GM12878 (cell line): ENCODE results near the gene DPF3. TPM values are rescaled to one million over a fixed set of nuclear protein-coding genes. Genes with fewer than 3 reads are reported as not detected.

ENCODE experiments used
- ATAC-seq: fragments of 200-7000 bp; cut with Tn5 transposase; 3 replicates; pipeline ENCODE4 v1.9.1; 2020; ENCODE audit warnings: mild to moderate bottlenecking, moderate library complexity
- BruUV-seq: library from RNA; stranded (reverse); fragments of 400-500 nt; replicated peaks from 2 replicates; lab custom pipeline; 2021; lab: Mats Ljungman, UMichigan
- CTCF ChIA-PET: fragments of 300-600 bp; sonication (Branson Sonifier 250); formaldehyde crosslinking; extraction: SDS; loops from one replicate; lab custom pipeline; 2021; ENCODE audit warnings: inconsistent platforms; lab: Yijun Ruan, JAX
- POLR2A ChIA-PET: fragments of 350-600 bp; formaldehyde crosslinking; extraction: SDS; loops from one replicate; lab custom pipeline; 2021; ENCODE audit warnings: inconsistent platforms; lab: Charles Lee
- RAD21 ChIA-PET: fragments of 300-600 bp; sonication (Branson Sonifier 250); formaldehyde crosslinking; loops from one replicate; lab custom pipeline; 2023; ENCODE audit warnings: antibody characterized with exemption; ENCODE audit not compliant: unreplicated experiment; lab: Charles Lee
- SMC1A ChIA-PET: fragments of 300-600 bp; sonication (Branson Sonifier 250); formaldehyde crosslinking; loops from one replicate; lab custom pipeline; 2023; ENCODE audit not compliant: unreplicated experiment, uncharacterized antibody; lab: Charles Lee
- DNase-seq: peaks from one replicate; pipeline ENCODE4 v3.0.0-alpha.2; 2011; ENCODE audit warnings: low read depth, low spot score
- FAIRE-seq: peaks from 3 replicates; lab custom pipeline; 2011; peaks lifted over from hg19 to GRCh38; lab: Jason Lieb, UNC
- H2AFZ ChIP-seq: 2 replicates; pipeline ENCODE4 v1.6.0; 2011; ENCODE audit warnings: low read depth, low read length, control low read depth; ENCODE audit not compliant: control insufficient read depth
- H3K27ac ChIP-seq: 2 replicates; pipeline ENCODE4 v1.5.1; 2011; ENCODE audit warnings: control low read depth; ENCODE audit not compliant: control insufficient read depth, insufficient read depth
- H3K27me3 ChIP-seq, 2 experiments: replicated peaks in 1 of 2; 2 replicates each; pipeline versions ENCODE4 v1.6.0 to v1.6.1; 2011; ENCODE audit warnings: low read length in 1 of 2; ENCODE audit not compliant: control insufficient read depth in 2 of 2, insufficient read depth in 2 of 2
- H3K36me3 ChIP-seq, 2 experiments: 2 replicates each; pipeline ENCODE4 v1.5.1; 2011; ENCODE audit warnings: low read length in 1 of 2; ENCODE audit not compliant: control insufficient read depth in 2 of 2, insufficient read depth in 2 of 2
- H3K4me1 ChIP-seq: 2 replicates; pipeline ENCODE4 v1.6.1; 2011; ENCODE audit warnings: mild to moderate bottlenecking, low read length, moderate library complexity, mixed read lengths; ENCODE audit not compliant: control insufficient read depth, insufficient read depth
- H3K4me2 ChIP-seq: 2 replicates; pipeline ENCODE4 v1.6.0; 2011; ENCODE audit warnings: control low read depth; ENCODE audit not compliant: control insufficient read depth, insufficient read depth
- H3K4me3 ChIP-seq: fragments of 200-600 bp; sonication (generic); 2 replicates; pipeline ENCODE4 v1.5.1; 2016
- H3K79me2 ChIP-seq: 2 replicates; pipeline ENCODE4 v1.6.0; 2011; ENCODE audit warnings: low read length; ENCODE audit not compliant: control insufficient read depth, insufficient read depth
- H3K9ac ChIP-seq: 2 replicates; pipeline ENCODE4 v1.8.0; 2011; ENCODE audit warnings: low read length, control low read depth, mixed read lengths; ENCODE audit not compliant: control insufficient read depth, insufficient read depth
- H3K9me3 ChIP-seq: replicated peaks from 3 replicates; pipeline ENCODE4 v1.5.1; 2011; ENCODE audit warnings: mild to moderate bottlenecking, low read length; ENCODE audit not compliant: control insufficient read depth, insufficient read depth
- H4K20me1 ChIP-seq: 2 replicates; pipeline ENCODE4 v1.6.0; 2011; ENCODE audit not compliant: control insufficient read depth, insufficient read depth
- ATF7 ChIP-seq: fragments of 450-650 bp; IDR thresholded peaks from 2 replicates; pipeline ENCODE4 v1.6.1; 2016; ENCODE audit warnings: low read depth, mild to moderate bottlenecking
- BCL11A ChIP-seq: IDR thresholded peaks from 2 replicates; pipeline ENCODE4 v1.6.1; 2011; ENCODE audit warnings: low read depth, low read length
- CBFB ChIP-seq: IDR thresholded peaks from 2 replicates; pipeline ENCODE4 v1.6.1; 2016; ENCODE audit warnings: antibody characterized with exemption, low read depth
- CBX5 ChIP-seq: sonication (generic); IDR thresholded peaks from 2 replicates; pipeline ENCODE4 v1.6.1; 2016; ENCODE audit warnings: low read depth, moderate library complexity, mild to moderate bottlenecking, inconsistent platforms
- EGR1 ChIP-seq, 2 experiments: IDR thresholded peaks; 1 replicate in 1 of 2; 2 replicates in 1 of 2; pipeline ENCODE4 v1.6.1; 2011 to 2012; ENCODE audit warnings: low read depth in 2 of 2, low read length in 2 of 2, borderline replicate concordance in 1 of 2, mild to moderate bottlenecking in 1 of 2, moderate library complexity in 1 of 2
- IKZF1 ChIP-seq: fragments of 450-650 bp; conservative IDR thresholded peaks from 2 replicates; pipeline ENCODE4 v1.6.1; 2017; ENCODE audit warnings: antibody characterized with exemption, mild to moderate bottlenecking
- KAT2A ChIP-seq: conservative IDR thresholded peaks from 2 replicates; pipeline ENCODE4 v1.6.1; 2011; ENCODE audit warnings: low read depth, low read length; ENCODE audit not compliant: control insufficient read depth
- KDM1A ChIP-seq: fragments of 200-600 bp; sonication (generic); IDR thresholded peaks from 2 replicates; pipeline ENCODE4 v1.6.1; 2016; ENCODE audit warnings: borderline replicate concordance
- MYB ChIP-seq: fragments of 150-350 bp; IDR thresholded peaks from 2 replicates; pipeline ENCODE4 v1.6.1; 2014; ENCODE audit warnings: mild to moderate bottlenecking, low read depth, low read length, borderline replicate concordance
- NRF1 ChIP-seq: conservative IDR thresholded peaks from 2 replicates; pipeline ENCODE4 v1.6.1; 2011; ENCODE audit warnings: mild to moderate bottlenecking, low read depth, low read length, improper control_type of control experiment
- SP1 ChIP-seq: IDR thresholded peaks from one replicate; pipeline ENCODE4 v1.6.1; 2011; ENCODE audit warnings: low read depth, low read length
- SUZ12 ChIP-seq: fragments of 200-600 bp; sonication (generic); IDR thresholded peaks from one replicate; pipeline ENCODE4 v1.6.1; 2018; ENCODE audit warnings: antibody characterized with exemption, mild to moderate bottlenecking; ENCODE audit not compliant: unreplicated experiment
- TCF3 ChIP-seq: IDR thresholded peaks from 2 replicates; pipeline ENCODE4 v1.6.1; 2012; ENCODE audit warnings: low read depth, mild to moderate bottlenecking, low read length, borderline replicate concordance; ENCODE audit not compliant: insufficient read depth
- ZNF592 ChIP-seq: fragments of 450-650 bp; IDR thresholded peaks from 2 replicates; pipeline ENCODE4 v1.6.1; 2017; ENCODE audit warnings: mild to moderate bottlenecking, moderate library complexity
- ZSCAN29 ChIP-seq: fragments of 450-650 bp; IDR thresholded peaks from 2 replicates; pipeline ENCODE4 v1.6.1; 2017; ENCODE audit warnings: mild to moderate bottlenecking, moderate library complexity
- WGBS: methylation state at CpG from one replicate; pipeline ENCODE4 v1.1.6; 2016; ENCODE audit warnings: low lambda C conversion rate; ENCODE audit not compliant: insufficient replicate concordance, insufficient coverage; ENCODE audit errors: missing lambda C conversion rate; 5-methylcytosine and 5-hydroxymethylcytosine counted together
- in situ Hi-C: fragments of 300-500 bp; cut with MboI; formaldehyde crosslinking; loops from 9 replicates; pipeline ENCODE4 v1.14.3; 2018; ENCODE audit warnings: mixed read lengths
- intact Hi-C: fragments of 100-400 bp; cut with micrococcal nuclease; formaldehyde crosslinking; loops from one replicate; pipeline ENCODE4 v1.14.2; 2022; ENCODE audit not compliant: unreplicated experiment
- polyA plus RNA-seq, 11 experiments: library from polyadenylated mRNA; depleted of rRNA in 4 of 11; unstranded in 6 of 11; stranded (reverse) in 5 of 11; fragments of >200 nt; fragmentation: Nextera tagmentation in 4 of 11; fragmentation: Illumina TruSeq in 1 of 11; extraction: Ambion mirVana in 4 of 11; extraction: Trizol in 1 of 11; gene quantifications; 1 replicate in 1 of 11; 2 replicates in 10 of 11; pipeline versions ENCODE4 v1.2.1 to v1.2.3, GENCODE V29; 2011 to 2016; ENCODE audit warnings: inconsistent platforms in 2 of 11, missing spikeins in 2 of 11, low read depth in 1 of 11
- total RNA-seq, 4 experiments: library from RNA; depleted of rRNA in 3 of 4; stranded (reverse); fragments of >200 nt in 3 of 4; fragmentation: Illumina TruSeq in 1 of 4; extraction: Trizol in 1 of 4; gene quantifications; 2 replicates each; pipeline versions ENCODE4 v1.2.1 to v1.2.3, GENCODE V29; 2013 to 2021
- TF ChIP-seq, protein P1 (sequence below): IDR thresholded peaks from 2 replicates; pipeline ENCODE4 v1.6.1; 2011; ENCODE audit warnings: mild to moderate bottlenecking, low read depth, low read length, moderate library complexity; ENCODE audit not compliant: insufficient replicate concordance
- TF ChIP-seq, protein P2 (sequence below): IDR thresholded peaks from 2 replicates; pipeline ENCODE4 v1.6.1; 2012; ENCODE audit warnings: mild to moderate bottlenecking, low read depth, low read length

The DPF3 gene
- total and polyA plus RNA-seq, 10 of the 15 experiments (the other 5 are each of a cell fraction or from before 2014, with no cell fraction given): 0.69 to 8.0 (median 2.2) TPM

- no peaks in the 10 kb centered on the region; a peak in 1 of 4 replicates for H3K27me3 ChIP-seq
- ChIA-PET POLR2A (interaction anchor here (1.4 kb wide), 1 partner anchor 9 kb away, joined by 5 read pairs; no protein-coding TSS in a partner anchor), RAD21 (no interaction called here), SMC1A (interaction anchor here (1.7 to 2.9 kb wide), 2 partner anchors 11 to 23 kb away, joined by 3 to 8 read pairs; no protein-coding TSS in a partner anchor), CTCF (no interaction called here)
- no peak overlapping the region for H3K27ac ChIP-seq
- H3K79me2 ChIP-seq: no peaks in the 10 kb centered on the region
- FAIRE-seq: no peak
- DNase-seq: no peak
- H4K20me1 ChIP-seq: no peaks in the 10 kb centered on the region
- in situ Hi-C loops: no loop called here
- H3K4me3 ChIP-seq: no peak overlapping the region
- H3K4me2 ChIP-seq: no peak overlapping the region
- 49% methylated on average over 5 of the region's 5 CpGs for WGBS
- intact Hi-C loops: no loop called here
- no peaks in the 10 kb centered on the region for H3K36me3 ChIP-seq
- ATAC-seq: no peak
- no TSS peak for BruUV-seq
- H3K9me3 ChIP-seq: no peaks in the 10 kb centered on the region
- no peaks in the 10 kb centered on the region for H3K4me1 ChIP-seq
- no peak overlapping the region for H3K9ac ChIP-seq
- TF ChIP-seq CBX5 (no peak), KDM1A (no peak), ZSCAN29 (no peak), SUZ12 (no peak), ZNF592 (no peak), BCL11A (no peak), SP1 (no peak), MYB (no peak), NRF1 (no peak), TCF3 (no peak), EGR1 (IDR thresholded peaks at IDR 0.05; ENCODE audit: borderline replicate concordance in 1 of 2, low read depth in 2 of 2, low read length in 2 of 2) (no peak), CBFB (no peak), IKZF1 (no peak), KAT2A (no peak), ATF7 (no peak)
- TF ChIP-seq, protein P1, sequence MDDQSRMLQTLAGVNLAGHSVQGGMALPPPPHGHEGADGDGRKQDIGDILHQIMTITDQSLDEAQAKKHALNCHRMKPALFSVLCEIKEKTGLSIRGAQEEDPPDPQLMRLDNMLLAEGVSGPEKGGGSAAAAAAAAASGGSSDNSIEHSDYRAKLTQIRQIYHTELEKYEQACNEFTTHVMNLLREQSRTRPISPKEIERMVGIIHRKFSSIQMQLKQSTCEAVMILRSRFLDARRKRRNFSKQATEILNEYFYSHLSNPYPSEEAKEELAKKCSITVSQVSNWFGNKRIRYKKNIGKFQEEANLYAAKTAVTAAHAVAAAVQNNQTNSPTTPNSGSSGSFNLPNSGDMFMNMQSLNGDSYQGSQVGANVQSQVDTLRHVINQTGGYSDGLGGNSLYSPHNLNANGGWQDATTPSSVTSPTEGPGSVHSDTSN: no peak
- TF ChIP-seq, protein P2, sequence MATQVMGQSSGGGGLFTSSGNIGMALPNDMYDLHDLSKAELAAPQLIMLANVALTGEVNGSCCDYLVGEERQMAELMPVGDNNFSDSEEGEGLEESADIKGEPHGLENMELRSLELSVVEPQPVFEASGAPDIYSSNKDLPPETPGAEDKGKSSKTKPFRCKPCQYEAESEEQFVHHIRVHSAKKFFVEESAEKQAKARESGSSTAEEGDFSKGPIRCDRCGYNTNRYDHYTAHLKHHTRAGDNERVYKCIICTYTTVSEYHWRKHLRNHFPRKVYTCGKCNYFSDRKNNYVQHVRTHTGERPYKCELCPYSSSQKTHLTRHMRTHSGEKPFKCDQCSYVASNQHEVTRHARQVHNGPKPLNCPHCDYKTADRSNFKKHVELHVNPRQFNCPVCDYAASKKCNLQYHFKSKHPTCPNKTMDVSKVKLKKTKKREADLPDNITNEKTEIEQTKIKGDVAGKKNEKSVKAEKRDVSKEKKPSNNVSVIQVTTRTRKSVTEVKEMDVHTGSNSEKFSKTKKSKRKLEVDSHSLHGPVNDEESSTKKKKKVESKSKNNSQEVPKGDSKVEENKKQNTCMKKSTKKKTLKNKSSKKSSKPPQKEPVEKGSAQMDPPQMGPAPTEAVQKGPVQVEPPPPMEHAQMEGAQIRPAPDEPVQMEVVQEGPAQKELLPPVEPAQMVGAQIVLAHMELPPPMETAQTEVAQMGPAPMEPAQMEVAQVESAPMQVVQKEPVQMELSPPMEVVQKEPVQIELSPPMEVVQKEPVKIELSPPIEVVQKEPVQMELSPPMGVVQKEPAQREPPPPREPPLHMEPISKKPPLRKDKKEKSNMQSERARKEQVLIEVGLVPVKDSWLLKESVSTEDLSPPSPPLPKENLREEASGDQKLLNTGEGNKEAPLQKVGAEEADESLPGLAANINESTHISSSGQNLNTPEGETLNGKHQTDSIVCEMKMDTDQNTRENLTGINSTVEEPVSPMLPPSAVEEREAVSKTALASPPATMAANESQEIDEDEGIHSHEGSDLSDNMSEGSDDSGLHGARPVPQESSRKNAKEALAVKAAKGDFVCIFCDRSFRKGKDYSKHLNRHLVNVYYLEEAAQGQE: no peak
- H2AFZ ChIP-seq: no peak overlapping the region
These were observed 315.4 kb downstream of the DPF3 start for GRCh38 chr14:72578514-72578913.
